SK-N-MC (cell line): ENCODE data around the gene PIGQ.

Experiments
- EZH2 ChIP-seq: fragments of 200-600 bp; sonication (generic); IDR thresholded peaks from one replicate; pipeline ENCODE4 v1.6.1; 2017; ENCODE audit warnings: antibody characterized with exemption
- FOXP2 ChIP-seq: optimal IDR thresholded peaks from 2 replicates; pipeline ENCODE3; 2011; ENCODE audit warnings: mild to moderate bottlenecking, moderate library complexity; ENCODE audit not compliant: insufficient read depth; ENCODE audit errors: extremely low read length, control extremely low read depth
- POLR2AphosphoS5 ChIP-seq: IDR thresholded peaks from 2 replicates; pipeline ENCODE4 v1.6.1; 2012; ENCODE audit warnings: mild to moderate bottlenecking, low read depth, low read length, borderline replicate concordance

GRCh38 chr16:578870-579405 is 9.2 kb downstream of the PIGQ start:
- TF ChIP-seq EZH2, result no peak
- TF ChIP-seq POLR2AphosphoS5, result 0 out of 2 replicates have a peak, but pooled peaks have one; percentile 12
- TF ChIP-seq FOXP2, result no peak
